Endothelial cell (in vitro differentiated cells): ENCODE measurements around the gene SYT17. TPM values are rescaled to one million over a fixed set of nuclear protein-coding genes. Genes with fewer than 3 reads are reported as not detected.
A peak's percentile ranks its signal among the peaks of the same experiment; 100 is the strongest.

ENCODE experiments used
- DNase-seq: peaks from one replicate; pipeline ENCODE4 v3.0.0; 2021; ENCODE audit warnings: low spot score
- H3K27ac Mint-ChIP-seq: one replicate; pipeline ENCODE4 v1.8.0; 2021; ENCODE audit warnings: mixed read lengths, inconsistent platforms; ENCODE audit not compliant: unreplicated experiment
- H3K27me3 Mint-ChIP-seq: one replicate; pipeline ENCODE4 v1.8.0; 2021; ENCODE audit warnings: mild to moderate bottlenecking, moderate library complexity, mixed read lengths, inconsistent platforms; ENCODE audit not compliant: unreplicated experiment
- H3K36me3 Mint-ChIP-seq: one replicate; pipeline ENCODE4 v1.8.0; 2021; ENCODE audit warnings: mild to moderate bottlenecking, low read depth, mixed read lengths, inconsistent platforms; ENCODE audit not compliant: unreplicated experiment
- H3K4me1 Mint-ChIP-seq: one replicate; pipeline ENCODE4 v1.8.0; 2021; ENCODE audit warnings: mild to moderate bottlenecking, mixed read lengths, inconsistent platforms; ENCODE audit not compliant: unreplicated experiment
- H3K4me3 Mint-ChIP-seq: one replicate; pipeline ENCODE4 v1.8.0; 2021; ENCODE audit warnings: mild to moderate bottlenecking, mixed read lengths, inconsistent platforms; ENCODE audit not compliant: unreplicated experiment
- H3K9me3 Mint-ChIP-seq: one replicate; pipeline ENCODE4 v1.8.0; 2021; ENCODE audit warnings: mixed read lengths, inconsistent platforms; ENCODE audit not compliant: unreplicated experiment
- CTCF ChIP-seq: fragments of 200-600 bp; sonication (generic); IDR thresholded peaks from one replicate; pipeline ENCODE4 v1.5.0; 2021; ENCODE audit warnings: antibody characterized with exemption; ENCODE audit not compliant: unreplicated experiment
- total RNA-seq: library from RNA; stranded (reverse); fragmentation: NEBNext Ultra II Directional; extraction: Animal tissue kit (Norgen Biotek cat#: 25700); gene quantifications from one replicate; pipeline ENCODE4 v1.2.1, GENCODE V29; 2021; ENCODE audit not compliant: unreplicated experiment

SYT17 gene
- total RNA-seq, 1 donor from 2014 or later: 16.4 TPM

- H3K36me3 Mint-ChIP-seq: no peaks in the 10 kb centered on the region
- H3K4me1 Mint-ChIP-seq: peaks cover 3% of the 10 kb centered on the region
- no peak for TF ChIP-seq CTCF
- no peak for DNase-seq
- no peak overlapping the region for H3K4me3 Mint-ChIP-seq
- H3K27ac Mint-ChIP-seq: no peak overlapping the region
- H3K9me3 Mint-ChIP-seq: no peaks in the 10 kb centered on the region
- peaks cover 2% of the 10 kb centered on the region for H3K27me3 Mint-ChIP-seq
These were observed 136.7 kb downstream of the SYT17 start for GRCh38 chr16:19304750-19305149.

- H3K4me3 Mint-ChIP-seq: no peak overlapping the region
- DNase-seq: no peak
- H3K9me3 Mint-ChIP-seq: no peaks in the 10 kb centered on the region
- H3K27ac Mint-ChIP-seq: no peak overlapping the region
- TF ChIP-seq CTCF: no peak
- peaks cover 2% of the 10 kb centered on the region for H3K27me3 Mint-ChIP-seq
- H3K4me1 Mint-ChIP-seq: peaks cover 3% of the 10 kb centered on the region
- no peaks in the 10 kb centered on the region for H3K36me3 Mint-ChIP-seq
These were observed 137.4 kb downstream of the SYT17 start for GRCh38 chr16:19305443-19305842.

DNA sequence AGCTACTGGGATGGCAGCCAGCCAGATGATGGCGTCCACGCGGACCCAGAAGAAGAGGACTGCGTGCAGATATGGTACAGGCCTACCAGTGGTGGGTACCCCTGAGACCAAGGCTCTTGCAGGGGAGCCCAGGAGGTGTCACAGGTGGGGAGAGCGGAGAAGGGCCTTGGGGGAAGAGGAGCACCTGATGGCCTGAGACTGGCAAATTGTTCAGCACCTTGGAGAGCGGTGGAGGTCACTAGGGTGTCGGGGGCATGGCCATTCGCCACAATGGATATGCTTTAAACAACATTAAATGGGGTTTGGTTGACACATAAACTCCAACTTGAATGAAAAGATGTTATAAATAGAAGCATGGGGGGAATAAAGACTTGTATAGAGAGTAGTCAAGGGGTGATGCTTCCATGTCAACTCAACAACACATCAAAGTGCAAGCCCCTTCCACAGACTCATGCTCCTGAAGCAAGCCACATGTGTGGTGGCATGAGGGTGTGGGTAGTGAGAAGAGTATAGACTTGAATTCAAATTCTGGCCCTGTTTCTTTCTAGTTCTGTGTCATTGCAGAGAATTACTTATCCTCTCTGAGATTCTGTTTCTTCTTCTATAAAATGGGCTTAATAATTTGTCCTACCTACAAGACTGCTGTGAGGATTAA lies 139.7 kb downstream of the SYT17 start:
- DNase-seq: peak; percentile 52
- H3K4me3 Mint-ChIP-seq: no peak overlapping the region
- no peaks in the 10 kb centered on the region for H3K9me3 Mint-ChIP-seq
- H3K27ac Mint-ChIP-seq: no peak overlapping the region
- peaks cover 3% of the 10 kb centered on the region for H3K27me3 Mint-ChIP-seq
- no peak for TF ChIP-seq CTCF
- H3K4me1 Mint-ChIP-seq: peaks cover 3% of the 10 kb centered on the region
- H3K36me3 Mint-ChIP-seq: no peaks in the 10 kb centered on the region

DNA sequence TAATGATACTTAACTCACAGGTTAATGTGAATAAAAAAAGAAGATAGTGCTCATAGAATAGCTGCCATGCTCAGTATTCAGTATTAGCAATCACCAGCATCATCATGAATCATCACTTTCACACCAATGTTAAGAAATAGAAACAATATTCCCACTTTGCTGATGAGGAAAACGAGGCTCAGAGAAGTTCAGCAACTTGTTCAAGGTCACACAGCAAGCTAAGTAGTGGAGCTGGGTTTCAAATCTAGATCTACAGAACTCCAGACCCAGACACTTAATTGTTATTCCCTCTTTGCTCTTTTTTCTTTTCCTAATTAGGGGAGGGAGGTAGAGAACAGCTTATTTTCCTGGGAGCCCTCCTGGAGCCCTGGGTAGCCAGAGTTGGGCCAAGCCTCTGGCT lies 140.4 kb downstream of the SYT17 start:
- H3K4me1 Mint-ChIP-seq: peaks cover 3% of the 10 kb centered on the region
- no peak overlapping the region for H3K27ac Mint-ChIP-seq
- peaks cover 3% of the 10 kb centered on the region for H3K27me3 Mint-ChIP-seq
- no peaks in the 10 kb centered on the region for H3K36me3 Mint-ChIP-seq
- TF ChIP-seq CTCF: no peak
- no peak for DNase-seq
- no peaks in the 10 kb centered on the region for H3K9me3 Mint-ChIP-seq
- no peak overlapping the region for H3K4me3 Mint-ChIP-seq

DNA sequence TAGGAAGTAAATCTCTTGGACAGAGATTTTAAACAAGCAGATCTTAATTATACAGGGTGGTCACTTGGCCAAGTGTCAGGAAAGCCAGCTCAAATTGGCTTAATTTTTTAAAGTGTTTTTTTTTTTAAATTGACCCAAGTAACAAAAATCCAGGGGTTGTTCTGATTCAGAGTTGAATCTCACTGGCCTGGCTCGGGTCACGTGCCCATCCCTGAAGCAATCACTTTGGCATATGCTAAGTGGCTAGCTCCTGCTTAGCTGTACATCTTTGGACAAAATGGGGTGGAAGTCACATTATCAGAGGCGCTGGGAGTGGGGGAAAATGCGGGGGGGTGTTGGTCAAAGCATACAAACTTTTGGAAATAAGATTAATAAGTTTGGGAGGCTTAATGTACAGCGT lies 141.1 kb downstream of the SYT17 start:
- Mint-ChIP-seq H3K27me3 (peaks cover 3% of the 10 kb centered on the region), H3K4me1 (peaks cover 3% of the 10 kb centered on the region), H3K36me3 (no peaks in the 10 kb centered on the region), H3K27ac (no peak overlapping the region), H3K4me3 (no peak overlapping the region), H3K9me3 (no peaks in the 10 kb centered on the region)
- TF ChIP-seq CTCF: no peak
- no peak for DNase-seq
